SK-N-SH (cell line): Measurements from ENCODE around the gene RYR3.

Source experiments
- CHD2 ChIP-seq: fragments of 150-350 bp; IDR thresholded peaks from 2 replicates; pipeline ENCODE4 v1.6.1; 2018; ENCODE audit warnings: low read length; ENCODE audit not compliant: partially characterized antibody
- EP300 ChIP-seq, 2 experiments: IDR thresholded peaks; 2 replicates each; pipeline versions ENCODE4 v1.4.0 to v1.6.1; 2012; ENCODE audit warnings: borderline replicate concordance in 1 of 2, low read depth in 1 of 2, low read length in 1 of 2
- FOXJ3 ChIP-seq: sonication (generic); formaldehyde crosslinking; IDR thresholded peaks from 2 replicates; pipeline ENCODE4 v1.5.1; 2020; ENCODE audit warnings: mild to moderate bottlenecking, missing genetic modification reagents
- GABPA ChIP-seq: IDR thresholded peaks from 2 replicates; pipeline ENCODE4 v1.4.0; 2012; ENCODE audit warnings: low read depth, mild to moderate bottlenecking
- RFX5 ChIP-seq: IDR thresholded peaks from 2 replicates; pipeline ENCODE4 v1.6.1; 2012; ENCODE audit warnings: mild to moderate bottlenecking, improper control_type of control experiment, low read length
- TAF1 ChIP-seq: IDR thresholded peaks from 2 replicates; pipeline ENCODE4 v1.6.1; 2012; ENCODE audit warnings: low read depth, mild to moderate bottlenecking, low read length, moderate library complexity, borderline replicate concordance
- TCF12 ChIP-seq: IDR thresholded peaks from 2 replicates; pipeline ENCODE4 v1.4.0; 2012
- YY1 ChIP-seq: IDR thresholded peaks from 2 replicates; pipeline ENCODE4 v1.4.0; 2012; ENCODE audit warnings: low read depth, mild to moderate bottlenecking
- TF ChIP-seq, protein P1 (sequence below): fragments of 200-600 bp; sonication (generic); IDR thresholded peaks from 2 replicates; pipeline ENCODE4 v1.6.1; 2017; ENCODE audit warnings: antibody characterized with exemption, mild to moderate bottlenecking, moderate library complexity
- TF ChIP-seq, protein P2 (sequence below): IDR thresholded peaks from 2 replicates; pipeline ENCODE4 v1.6.1; 2012; ENCODE audit warnings: mild to moderate bottlenecking, low read depth, low read length, moderate library complexity

DNA sequence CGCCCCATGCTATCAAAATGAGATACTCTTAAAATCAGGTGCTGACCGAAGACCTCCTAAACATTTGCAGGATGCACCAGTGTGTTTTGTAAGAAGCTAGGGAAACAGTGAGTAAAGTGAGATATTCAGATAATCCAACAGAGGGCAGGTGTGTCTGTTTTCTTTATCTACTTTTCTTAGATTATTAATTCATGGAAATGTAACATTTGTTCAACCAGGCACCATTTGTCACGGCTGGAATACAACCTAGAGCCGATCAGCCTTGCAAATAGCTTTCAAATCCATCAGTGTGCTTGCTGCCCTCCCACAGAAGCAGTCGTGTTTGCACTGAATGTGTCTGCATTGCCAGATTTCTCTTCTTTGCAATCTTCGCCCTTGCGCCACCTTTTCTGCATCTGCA, 455.6 kb downstream of the RYR3 start:
- TF ChIP-seq, protein P1, sequence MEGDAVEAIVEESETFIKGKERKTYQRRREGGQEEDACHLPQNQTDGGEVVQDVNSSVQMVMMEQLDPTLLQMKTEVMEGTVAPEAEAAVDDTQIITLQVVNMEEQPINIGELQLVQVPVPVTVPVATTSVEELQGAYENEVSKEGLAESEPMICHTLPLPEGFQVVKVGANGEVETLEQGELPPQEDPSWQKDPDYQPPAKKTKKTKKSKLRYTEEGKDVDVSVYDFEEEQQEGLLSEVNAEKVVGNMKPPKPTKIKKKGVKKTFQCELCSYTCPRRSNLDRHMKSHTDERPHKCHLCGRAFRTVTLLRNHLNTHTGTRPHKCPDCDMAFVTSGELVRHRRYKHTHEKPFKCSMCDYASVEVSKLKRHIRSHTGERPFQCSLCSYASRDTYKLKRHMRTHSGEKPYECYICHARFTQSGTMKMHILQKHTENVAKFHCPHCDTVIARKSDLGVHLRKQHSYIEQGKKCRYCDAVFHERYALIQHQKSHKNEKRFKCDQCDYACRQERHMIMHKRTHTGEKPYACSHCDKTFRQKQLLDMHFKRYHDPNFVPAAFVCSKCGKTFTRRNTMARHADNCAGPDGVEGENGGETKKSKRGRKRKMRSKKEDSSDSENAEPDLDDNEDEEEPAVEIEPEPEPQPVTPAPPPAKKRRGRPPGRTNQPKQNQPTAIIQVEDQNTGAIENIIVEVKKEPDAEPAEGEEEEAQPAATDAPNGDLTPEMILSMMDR: peak; percentile 39
- TF ChIP-seq FOXJ3 (CRISPR knock-in tag) (no peak), YY1 (no peak), EP300 (IDR thresholded peaks at IDR 0.05; ENCODE audit: borderline replicate concordance in 1 of 2, low read depth in 1 of 2, low read length in 1 of 2) (no peak), RFX5 (no peak), TCF12 (no peak), TAF1 (no peak), GABPA (no peak), CHD2 (no peak)
- TF ChIP-seq, protein P2, sequence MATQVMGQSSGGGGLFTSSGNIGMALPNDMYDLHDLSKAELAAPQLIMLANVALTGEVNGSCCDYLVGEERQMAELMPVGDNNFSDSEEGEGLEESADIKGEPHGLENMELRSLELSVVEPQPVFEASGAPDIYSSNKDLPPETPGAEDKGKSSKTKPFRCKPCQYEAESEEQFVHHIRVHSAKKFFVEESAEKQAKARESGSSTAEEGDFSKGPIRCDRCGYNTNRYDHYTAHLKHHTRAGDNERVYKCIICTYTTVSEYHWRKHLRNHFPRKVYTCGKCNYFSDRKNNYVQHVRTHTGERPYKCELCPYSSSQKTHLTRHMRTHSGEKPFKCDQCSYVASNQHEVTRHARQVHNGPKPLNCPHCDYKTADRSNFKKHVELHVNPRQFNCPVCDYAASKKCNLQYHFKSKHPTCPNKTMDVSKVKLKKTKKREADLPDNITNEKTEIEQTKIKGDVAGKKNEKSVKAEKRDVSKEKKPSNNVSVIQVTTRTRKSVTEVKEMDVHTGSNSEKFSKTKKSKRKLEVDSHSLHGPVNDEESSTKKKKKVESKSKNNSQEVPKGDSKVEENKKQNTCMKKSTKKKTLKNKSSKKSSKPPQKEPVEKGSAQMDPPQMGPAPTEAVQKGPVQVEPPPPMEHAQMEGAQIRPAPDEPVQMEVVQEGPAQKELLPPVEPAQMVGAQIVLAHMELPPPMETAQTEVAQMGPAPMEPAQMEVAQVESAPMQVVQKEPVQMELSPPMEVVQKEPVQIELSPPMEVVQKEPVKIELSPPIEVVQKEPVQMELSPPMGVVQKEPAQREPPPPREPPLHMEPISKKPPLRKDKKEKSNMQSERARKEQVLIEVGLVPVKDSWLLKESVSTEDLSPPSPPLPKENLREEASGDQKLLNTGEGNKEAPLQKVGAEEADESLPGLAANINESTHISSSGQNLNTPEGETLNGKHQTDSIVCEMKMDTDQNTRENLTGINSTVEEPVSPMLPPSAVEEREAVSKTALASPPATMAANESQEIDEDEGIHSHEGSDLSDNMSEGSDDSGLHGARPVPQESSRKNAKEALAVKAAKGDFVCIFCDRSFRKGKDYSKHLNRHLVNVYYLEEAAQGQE: no peak
